H1 (cell line): ENCODE data around the gene KLHL26. TPM values are rescaled to one million over a fixed set of nuclear protein-coding genes. Genes with fewer than 3 reads are reported as not detected.

Source experiments
- CTCF ChIA-PET: fragments of 300-600 bp; sonication (Branson Sonifier 250); formaldehyde crosslinking; loops from one replicate; lab custom pipeline; 2021; ENCODE audit not compliant: partially characterized antibody; lab: Charles Lee
- POLR2A ChIA-PET: fragments of 300-600 bp; sonication (Branson Sonifier 250); formaldehyde crosslinking; loops from one replicate; lab custom pipeline; 2021; ENCODE audit warnings: inconsistent platforms; ENCODE audit not compliant: partially characterized antibody; lab: Charles Lee
- DNase-seq, 2 experiments: peaks; one replicate each; pipeline versions ENCODE4 v3.0.0 to v3.0.0-alpha.2; 2010 to 2022; ENCODE audit warnings: low spot score in 2 of 2, low read depth in 1 of 2, mixed read lengths in 1 of 2
- FAIRE-seq: peaks from 2 replicates; lab custom pipeline; 2011; peaks lifted over from hg19 to GRCh38; lab: Jason Lieb, UNC
- H2AFZ ChIP-seq: 2 replicates; pipeline ENCODE4 v1.8.1; 2012; ENCODE audit warnings: low read length, inconsistent platforms
- H2AK5ac ChIP-seq: 2 replicates; pipeline ENCODE4 v1.6.1; 2013; ENCODE audit warnings: low read depth, low read length
- H2BK120ac ChIP-seq: replicated peaks from 2 replicates; pipeline ENCODE3; 2013; ENCODE audit warnings: low read depth, low read length, inconsistent platforms
- H2BK12ac ChIP-seq: 2 replicates; pipeline ENCODE4 v1.6.1; 2013; ENCODE audit warnings: low read depth, low read length
- H2BK15ac ChIP-seq: 2 replicates; pipeline ENCODE4 v1.6.1; 2013; ENCODE audit warnings: low read length
- H2BK20ac ChIP-seq: 2 replicates; pipeline ENCODE4 v1.6.1; 2013; ENCODE audit warnings: low read length
- H2BK5ac ChIP-seq: 2 replicates; pipeline ENCODE4 v1.6.1; 2013; ENCODE audit warnings: low read depth, low read length
- H3K14ac ChIP-seq: 2 replicates; pipeline ENCODE4 v1.6.1; 2013; ENCODE audit warnings: inconsistent platforms; ENCODE audit not compliant: insufficient read length
- H3K18ac ChIP-seq: 2 replicates; pipeline ENCODE4 v1.6.1; 2013; ENCODE audit warnings: low read length; ENCODE audit errors: extremely low read depth
- H3K23ac ChIP-seq: 2 replicates; pipeline ENCODE4 v1.6.1; 2013; ENCODE audit warnings: inconsistent platforms; ENCODE audit not compliant: insufficient read length
- H3K23me2 ChIP-seq: 2 replicates; pipeline ENCODE4 v1.6.1; 2013; ENCODE audit warnings: low read depth, low read length
- H3K27ac ChIP-seq: 2 replicates; pipeline ENCODE4 v1.6.1; 2011; ENCODE audit warnings: low read depth, low read length, inconsistent platforms
- H3K27me3 ChIP-seq, 4 experiments: replicated peaks in 1 of 4; 1 replicate in 1 of 4; 2 replicates in 3 of 4; pipeline versions ENCODE4 v1.6.1 to v1.8.1; 2011 to 2013; ENCODE audit warnings: low read length in 3 of 4, mild to moderate bottlenecking in 3 of 4, inconsistent platforms in 2 of 4, mixed read lengths in 2 of 4, moderate library complexity in 1 of 4; ENCODE audit not compliant: control insufficient read depth in 3 of 4, insufficient read depth in 3 of 4; ENCODE audit errors: extremely low read depth in 1 of 4
- H3K36me3 ChIP-seq, 4 experiments: 2 replicates each; pipeline versions ENCODE4 v1.6.1 to v1.8.1; 2011 to 2013; ENCODE audit warnings: mild to moderate bottlenecking in 4 of 4, low read length in 3 of 4, moderate library complexity in 2 of 4, control low read depth in 1 of 4, inconsistent platforms in 1 of 4; ENCODE audit not compliant: insufficient read depth in 4 of 4, control insufficient read depth in 2 of 4
- H3K4ac ChIP-seq: replicated peaks from 2 replicates; pipeline ENCODE3; 2013; ENCODE audit warnings: low read length, low read depth, mixed read lengths, inconsistent platforms; ENCODE audit not compliant: insufficient read length
- H3K4me1 ChIP-seq, 4 experiments: replicated peaks in 1 of 4; 1 replicate in 1 of 4; 2 replicates in 3 of 4; pipeline versions ENCODE4 v1.6.1 to v1.8.1; 2011 to 2013; ENCODE audit warnings: low read length in 3 of 4, inconsistent platforms in 2 of 4, mixed read lengths in 1 of 4; ENCODE audit not compliant: insufficient read depth in 4 of 4, control insufficient read depth in 3 of 4
- H3K4me2 ChIP-seq, 2 experiments: 2 replicates each; pipeline versions ENCODE4 v1.6.1 to v1.8.1; 2011 to 2013; ENCODE audit warnings: low read depth in 2 of 2, low read length in 2 of 2, control low read depth in 1 of 2, inconsistent platforms in 1 of 2, mild to moderate bottlenecking in 1 of 2; ENCODE audit not compliant: insufficient read depth in 1 of 2
- H3K4me3 ChIP-seq, 4 experiments: fragments of 200-600, 300-600 bp in 1 of 4; sonication (generic), shearing (Covaris generic), sonication (Bioruptor Twin) in 1 of 4; 2 replicates each; pipeline versions ENCODE4 v1.5.1 to v1.8.1; 2011 to 2016; ENCODE audit warnings: low read length in 4 of 4, low read depth in 3 of 4, control low read depth in 2 of 4, inconsistent platforms in 2 of 4, mild to moderate bottlenecking in 2 of 4, mixed read lengths in 1 of 4, moderate library complexity in 1 of 4; ENCODE audit not compliant: insufficient read depth in 2 of 4; ENCODE audit errors: extremely low read depth in 1 of 4
- H3K56ac ChIP-seq: replicated peaks from 2 replicates; pipeline ENCODE3; 2013; ENCODE audit warnings: low read depth, mild to moderate bottlenecking, mixed read lengths, low read length, inconsistent platforms; ENCODE audit not compliant: insufficient read length
- H3K79me1 ChIP-seq: 2 replicates; pipeline ENCODE4 v1.6.1; 2013; ENCODE audit warnings: low read depth, low read length, control low read depth
- H3K79me2 ChIP-seq, 2 experiments: 2 replicates each; pipeline versions ENCODE4 v1.6.1 to v1.8.1; 2012 to 2013; ENCODE audit warnings: low read length in 2 of 2, mild to moderate bottlenecking in 2 of 2, inconsistent platforms in 1 of 2; ENCODE audit not compliant: insufficient read depth in 2 of 2, control insufficient read depth in 1 of 2
- H3K9ac ChIP-seq, 4 experiments: replicated peaks in 1 of 4; 1 replicate in 1 of 4; 2 replicates in 3 of 4; pipeline versions ENCODE4 v1.6.1 to v1.8.1; 2011 to 2013; ENCODE audit warnings: low read depth in 3 of 4, low read length in 3 of 4, control low read depth in 2 of 4, mild to moderate bottlenecking in 2 of 4, moderate library complexity in 2 of 4, inconsistent platforms in 1 of 4; ENCODE audit errors: extremely low read depth in 1 of 4
- H3K9me3 ChIP-seq, 2 experiments: 2 replicates each; pipeline versions ENCODE4 v1.6.1 to v1.8.1; 2012 to 2013; ENCODE audit warnings: mild to moderate bottlenecking in 2 of 2, moderate library complexity in 2 of 2, control low read depth in 1 of 2, inconsistent platforms in 1 of 2, low read depth in 1 of 2, low read length in 1 of 2, mixed read lengths in 1 of 2; ENCODE audit not compliant: insufficient read depth in 2 of 2
- H4K20me1 ChIP-seq, 2 experiments: replicated peaks in 1 of 2; 2 replicates each; pipeline versions ENCODE3 to v1.8.1; 2011 to 2013; ENCODE audit warnings: inconsistent platforms in 2 of 2, low read length in 2 of 2, mild to moderate bottlenecking in 1 of 2; ENCODE audit not compliant: insufficient read depth in 2 of 2, control insufficient read depth in 1 of 2
- H4K5ac ChIP-seq: 2 replicates; pipeline ENCODE4 v1.6.1; 2013; ENCODE audit warnings: low read length, low read depth, mixed read lengths, inconsistent platforms; ENCODE audit not compliant: insufficient read length
- H4K8ac ChIP-seq: 2 replicates; pipeline ENCODE4 v1.8.0; 2013; ENCODE audit warnings: mild to moderate bottlenecking, moderate library complexity, low read length, inconsistent platforms; ENCODE audit not compliant: insufficient read depth; ENCODE audit errors: extremely low read depth
- H4K91ac ChIP-seq: replicated peaks from 2 replicates; pipeline ENCODE3; 2013; ENCODE audit warnings: low read length, mixed read lengths, inconsistent platforms; ENCODE audit not compliant: insufficient read length
- HDAC2 ChIP-seq, 2 experiments: fragments of 300-600 bp in 1 of 2; sonication (generic) in 1 of 2; IDR thresholded peaks; 2 replicates each; pipeline ENCODE4 v1.6.1; 2011 to 2012; ENCODE audit warnings: low read depth in 2 of 2, low read length in 2 of 2, mild to moderate bottlenecking in 2 of 2, moderate library complexity in 2 of 2, borderline replicate concordance in 1 of 2, inconsistent platforms in 1 of 2
- JUND ChIP-seq: IDR thresholded peaks from 2 replicates; pipeline ENCODE4 v1.6.1; 2011; ENCODE audit warnings: mild to moderate bottlenecking, improper control_type of control experiment, low read length
- KDM4A ChIP-seq: IDR thresholded peaks from one replicate; pipeline ENCODE4 v1.7.1; 2012; ENCODE audit warnings: low read depth, mild to moderate bottlenecking, moderate library complexity, low read length, inconsistent platforms; ENCODE audit not compliant: severe bottlenecking
- NRF1 ChIP-seq: IDR thresholded peaks from 2 replicates; pipeline ENCODE4 v1.6.1; 2011; ENCODE audit warnings: mild to moderate bottlenecking, low read depth, low read length, improper control_type of control experiment
- POLR2A ChIP-seq, 2 experiments: IDR thresholded peaks; 1 replicate in 1 of 2; 2 replicates in 1 of 2; pipeline ENCODE4 v1.6.1; 2011; ENCODE audit warnings: low read depth in 2 of 2, low read length in 2 of 2, mild to moderate bottlenecking in 2 of 2; ENCODE audit errors: control extremely low read depth in 1 of 2
- POLR2AphosphoS5 ChIP-seq: IDR thresholded peaks from 2 replicates; pipeline ENCODE4 v1.6.1; 2011; ENCODE audit warnings: low read depth, low read length
- RFX5 ChIP-seq: IDR thresholded peaks from 2 replicates; pipeline ENCODE4 v1.6.1; 2011; ENCODE audit warnings: low read depth, low read length, improper control_type of control experiment, borderline replicate concordance
- SAP30 ChIP-seq: fragments of 300-600 bp; sonication (generic); IDR thresholded peaks from 2 replicates; pipeline ENCODE4 v1.7.1; 2012; ENCODE audit warnings: low read length, moderate library complexity, mild to moderate bottlenecking, inconsistent platforms; ENCODE audit not compliant: insufficient read depth, insufficient replicate concordance
- SIN3A ChIP-seq, 2 experiments: IDR thresholded peaks in 1 of 2; conservative IDR thresholded peaks in 1 of 2; 2 replicates each; pipeline ENCODE4 v1.6.1; 2011 to 2012; ENCODE audit warnings: low read length in 2 of 2, improper control_type of control experiment in 1 of 2, low read depth in 1 of 2, mild to moderate bottlenecking in 1 of 2
- SIRT6 ChIP-seq: IDR thresholded peaks from one replicate; pipeline ENCODE4 v1.7.1; 2012; ENCODE audit warnings: low read length, inconsistent platforms
- SP2 ChIP-seq: IDR thresholded peaks from 2 replicates; pipeline ENCODE4 v1.6.1; 2012; ENCODE audit warnings: mild to moderate bottlenecking, low read length, inconsistent platforms
- SUZ12 ChIP-seq: fragments of 200-600 bp; sonication (generic); IDR thresholded peaks from 2 replicates; pipeline ENCODE4 v1.6.1; 2012; ENCODE audit warnings: mild to moderate bottlenecking, inconsistent platforms, low read length, moderate library complexity, mixed read lengths
- TBP ChIP-seq: IDR thresholded peaks from 2 replicates; pipeline ENCODE4 v1.6.1; 2011; ENCODE audit warnings: low read depth, low read length, improper control_type of control experiment
- WGBS, 2 experiments: shearing (Covaris generic) in 1 of 2; methylation state at CpG; one replicate each; pipeline versions ENCODE4 v1.1.6 to v1.1.7; 2013 to 2015; ENCODE audit warnings: low lambda C conversion rate in 2 of 2, mixed read lengths in 2 of 2, inconsistent platforms in 1 of 2, low coverage in 1 of 2, missing lambda C conversion rate in 1 of 2; ENCODE audit not compliant: insufficient replicate concordance in 2 of 2, insufficient coverage in 1 of 2, insufficient read length in 1 of 2; ENCODE audit errors: extremely low coverage in 1 of 2, missing lambda C conversion rate in 1 of 2; 5-methylcytosine and 5-hydroxymethylcytosine counted together
- polyA plus RNA-seq, 7 experiments: library from polyadenylated mRNA; depleted of rRNA in 3 of 7; stranded (reverse) in 5 of 7; unstranded in 2 of 7; fragments of >200 nt in 5 of 7; fragments of 200-250 nt in 2 of 7; gene quantifications; 1 replicate in 5 of 7; 2 replicates in 1 of 7; 4 replicates in 1 of 7; pipeline versions ENCODE4 v1.2.1 to v1.2.3, GENCODE V29; 2011 to 2013; ENCODE audit warnings: missing spikeins in 2 of 7, mixed read lengths in 2 of 7
- total RNA-seq: library from RNA; stranded (reverse); fragmentation: NEBNext Ultra II Directional; extraction: Animal tissue kit (Norgen Biotek cat#: 25700); gene quantifications from 2 replicates; pipeline ENCODE4 v1.2.1, GENCODE V29; 2021

Gene KLHL26
- total and polyA plus RNA-seq, 2 of the 8 experiments (the other 6 are each of a cell fraction or from before 2014, with no cell fraction given), result 2.2 to 8.8 TPM

- no peak overlapping the region for H3K27ac ChIP-seq
- ChIA-PET CTCF (interaction anchor here (1.0 to 1.2 kb wide), 2 partner anchors 15 to 150 kb away, joined by 3 read pairs; no protein-coding TSS in a partner anchor), POLR2A (interaction anchor here (0.8 kb wide), 1 partner anchor 10 kb away, joined by 4 read pairs; no protein-coding TSS in a partner anchor)
- H3K23me2 ChIP-seq, result no peaks in the 10 kb centered on the region
- H3K9ac ChIP-seq, result no peak overlapping the region
- 84% methylated on average over 10 of the region's 11 CpGs; no CpG with 5 or more reads in 1 of the 2 experiments for WGBS, 2 experiments
- H3K23ac ChIP-seq, result no peak overlapping the region
- H3K4me3 ChIP-seq, result no peak overlapping the region
- H2BK15ac ChIP-seq, result no peak overlapping the region
- H2BK12ac ChIP-seq, result no peak overlapping the region
- peaks cover 0 to 17% (median 2%) of the 10 kb centered on the region in 4 experiments; a peak in 4 of 8 replicates for H3K36me3 ChIP-seq
- no peak overlapping the region for H2BK120ac ChIP-seq
- H4K20me1 ChIP-seq, result peaks cover 0 to 7% of the 10 kb centered on the region in 2 experiments
- no peak overlapping the region for H4K8ac ChIP-seq
- H2AK5ac ChIP-seq, result no peak overlapping the region
- no peak overlapping the region for H3K14ac ChIP-seq
- H3K4ac ChIP-seq, result no peak overlapping the region
- no peak overlapping the region for H3K56ac ChIP-seq
- H3K4me2 ChIP-seq, result no peak overlapping the region
- H3K27me3 ChIP-seq, result no peaks in the 10 kb centered on the region
- no peak for FAIRE-seq
- no peaks in the 10 kb centered on the region for H3K79me1 ChIP-seq
- H2BK5ac ChIP-seq, result no peak overlapping the region
- no peak overlapping the region for H2BK20ac ChIP-seq
- no peaks in the 10 kb centered on the region for H3K79me2 ChIP-seq
- H3K18ac ChIP-seq, result no peak overlapping the region
- DNase-seq, result no peak
- H3K4me1 ChIP-seq, result peaks cover 0 to 5% (median 0%) of the 10 kb centered on the region in 4 experiments; a peak in 4 of 7 replicates
- no peaks in the 10 kb centered on the region for H3K9me3 ChIP-seq
- no peak overlapping the region for H4K5ac ChIP-seq
- no peak overlapping the region for H2AFZ ChIP-seq
- H4K91ac ChIP-seq, result no peak overlapping the region
- TF ChIP-seq HDAC2 (IDR thresholded peaks at IDR 0.05; ENCODE audit: borderline replicate concordance in 1 of 2, low read depth in 2 of 2, low read length in 2 of 2) (no peak), RFX5 (no peak), SAP30 (no peak), TBP (no peak), NRF1 (no peak), SIN3A (conservative IDR thresholded peaks at IDR 0.05 in 1 of 2, IDR thresholded peaks at IDR 0.05 in 1 of 2; ENCODE audit: low read depth in 1 of 2, low read length in 2 of 2) (no peak), JUND (no peak), SUZ12 (no peak), POLR2AphosphoS5 (no peak), SIRT6 (no peak), SP2 (no peak), KDM4A (no peak), POLR2A (IDR thresholded peaks at IDR 0.05; ENCODE audit: control extremely low read depth in 1 of 2, low read depth in 2 of 2, low read length in 2 of 2) (no peak)
Measured at GRCh38 chr19:18669883-18670282, 33.1 kb downstream of the KLHL26 start.
